ENCODE measurements around the gene SPIRE2.

Gene SPIRE2

DNA sequence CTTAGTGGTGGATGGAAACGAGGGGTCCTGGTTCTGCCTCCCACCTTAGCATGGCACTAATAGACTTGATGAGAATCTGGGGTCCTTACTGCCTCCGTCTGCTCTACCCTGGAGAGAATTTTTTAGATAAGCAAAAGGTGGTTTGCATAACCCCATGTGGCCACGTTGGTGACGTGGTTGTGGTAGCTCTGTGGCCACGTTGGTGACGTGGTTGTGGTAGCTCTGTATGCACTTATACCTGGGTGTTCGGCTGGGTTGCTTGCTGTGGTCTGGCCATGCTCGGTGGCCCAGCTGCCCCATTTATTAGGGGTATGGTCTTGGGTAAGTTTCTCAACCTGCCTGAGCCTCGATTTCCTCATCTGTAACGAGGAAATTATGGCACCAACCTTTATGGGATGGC, 13.0 kb downstream of the SPIRE2 start:
- no peak for DNase-seq

DNA sequence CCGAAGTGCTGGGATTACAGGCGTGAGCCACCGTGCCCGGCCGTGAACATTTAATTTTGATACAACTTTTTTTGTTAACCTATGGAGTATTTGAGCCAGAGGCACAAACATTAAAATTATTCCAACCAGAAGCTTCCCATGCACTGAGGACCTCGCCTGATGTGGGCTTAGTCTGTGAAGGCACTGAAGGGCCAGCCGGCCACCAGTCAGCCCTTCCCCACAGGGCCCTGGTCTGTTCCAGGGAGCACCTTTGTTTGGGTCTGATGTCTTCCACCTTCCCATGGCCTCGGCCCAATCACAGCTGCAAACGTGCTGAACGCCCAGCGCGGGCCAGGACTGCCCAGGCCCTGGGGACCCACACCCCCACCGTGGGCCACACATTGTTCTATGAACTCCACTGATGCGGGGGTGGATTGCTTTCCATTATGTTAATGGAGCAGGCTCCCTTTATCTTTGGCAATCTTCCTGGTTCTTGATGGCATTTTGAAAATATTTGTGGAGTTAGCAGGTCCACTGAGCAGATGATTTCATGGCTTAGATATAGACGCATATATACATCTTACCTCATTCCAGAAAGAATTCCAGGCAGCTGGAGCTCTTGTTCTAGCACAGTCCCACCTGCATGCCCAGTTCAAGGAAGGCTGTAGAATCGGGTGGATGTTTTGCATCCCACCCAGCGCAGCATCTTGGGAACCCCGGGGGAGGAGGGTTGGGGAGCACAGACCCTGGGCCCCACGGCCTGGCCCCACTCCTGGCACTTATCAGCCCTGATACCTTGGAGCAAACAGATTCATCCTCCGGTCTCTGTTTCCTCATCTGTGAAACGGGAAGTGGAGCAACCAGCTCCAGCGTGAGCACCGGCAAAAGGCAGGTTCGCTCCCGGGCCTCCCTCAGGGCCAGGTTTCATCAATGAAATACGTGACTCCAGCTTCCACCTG, 14.5 kb downstream of the SPIRE2 start:
- DNase-seq = no peak

DNA sequence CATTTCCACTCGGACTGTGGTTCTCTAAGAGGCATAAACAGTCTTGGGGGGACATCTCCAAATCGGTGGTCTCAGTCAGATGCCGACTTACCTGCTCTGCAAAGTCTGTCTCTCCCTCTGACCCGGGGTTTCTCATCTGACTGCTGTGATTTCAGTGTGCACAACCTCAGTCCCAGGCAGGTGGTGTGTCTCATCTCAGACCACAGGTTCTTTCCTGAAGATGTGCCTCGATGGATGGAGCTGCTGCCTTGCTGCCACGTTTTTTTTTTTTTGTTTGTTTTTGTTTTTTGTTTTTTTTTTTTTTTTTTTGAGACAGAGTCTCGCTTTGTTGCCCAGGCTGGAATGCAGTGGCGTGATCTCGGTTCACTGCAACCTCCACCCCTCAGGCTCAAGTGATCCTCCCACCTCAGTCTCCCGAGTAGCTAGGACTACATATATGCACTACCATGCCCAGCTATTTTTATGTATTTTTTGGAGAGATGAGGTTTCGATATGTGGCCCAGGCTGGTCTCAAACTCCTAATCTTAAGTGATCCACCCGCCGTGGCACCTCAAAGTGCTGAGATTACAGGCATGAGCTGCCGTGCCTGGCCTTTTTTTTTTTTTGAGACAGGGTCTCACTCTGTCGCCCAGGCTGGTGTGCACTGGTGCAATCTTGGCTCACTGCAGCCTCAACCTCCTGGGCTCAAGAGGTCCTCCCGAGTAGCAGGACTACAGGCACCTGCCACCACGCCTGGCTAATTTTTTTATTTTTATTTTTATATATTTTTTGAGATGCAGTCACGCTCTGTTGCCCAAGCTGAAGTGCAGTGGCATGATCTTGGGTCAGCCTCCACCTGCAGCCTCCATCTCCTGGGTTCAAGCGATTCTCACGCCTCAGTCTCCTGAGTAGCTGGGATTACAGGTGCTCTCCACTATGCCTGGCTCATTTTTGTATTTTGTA, 15.4 kb downstream of the SPIRE2 start:
- no peak for DNase-seq

DNA sequence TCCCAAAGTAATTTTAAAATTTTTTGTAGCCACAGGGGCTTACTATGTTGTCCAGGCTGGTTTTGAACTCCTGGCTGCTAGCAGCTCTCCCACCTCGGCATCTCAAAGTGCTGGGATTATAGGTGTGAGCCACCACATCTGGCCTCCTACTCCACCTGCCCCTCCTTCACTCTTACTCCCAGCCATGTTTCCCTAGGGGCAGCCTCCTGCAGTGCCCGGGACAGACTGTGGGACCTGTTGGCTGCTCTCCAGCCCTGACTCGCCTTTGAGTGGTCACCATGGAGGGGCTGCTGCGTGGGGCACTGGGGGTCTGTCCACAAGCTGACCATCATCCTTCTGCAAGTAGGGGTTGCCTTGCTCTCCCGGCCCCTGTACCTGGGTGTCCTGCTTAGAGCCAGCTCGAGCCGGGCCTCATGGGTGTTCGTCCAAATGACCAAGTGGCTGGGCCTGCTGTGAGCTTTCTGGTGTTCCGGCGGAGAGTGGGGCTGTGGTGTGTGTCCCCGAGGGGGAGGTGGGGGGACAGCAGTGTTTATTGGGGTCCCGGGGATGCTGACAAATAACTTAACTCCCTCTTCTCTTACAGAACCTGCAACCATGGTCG, 16.6 kb downstream of the SPIRE2 start:
- DNase-seq = no peak

DNA sequence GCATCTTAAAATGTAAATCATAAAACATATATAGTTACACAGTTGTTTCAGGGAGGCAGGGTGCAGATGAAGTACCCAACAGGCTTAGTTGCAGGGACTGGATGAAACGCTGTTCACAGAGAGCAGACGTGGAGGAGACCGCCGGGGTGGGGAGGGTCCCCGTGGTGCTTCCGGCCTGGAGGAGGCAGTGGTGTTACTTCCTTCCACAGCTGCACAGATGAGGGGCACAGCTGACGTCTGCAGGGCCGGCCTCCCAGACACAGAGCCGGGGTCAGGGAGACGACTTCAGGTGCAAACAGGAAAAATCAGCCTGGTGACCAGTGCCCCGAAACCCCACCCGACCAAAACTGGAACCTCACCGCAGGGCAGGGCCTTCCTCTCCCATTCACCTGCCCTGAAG, 17.1 kb downstream of the SPIRE2 start:
- DNase-seq = no peak

DNA sequence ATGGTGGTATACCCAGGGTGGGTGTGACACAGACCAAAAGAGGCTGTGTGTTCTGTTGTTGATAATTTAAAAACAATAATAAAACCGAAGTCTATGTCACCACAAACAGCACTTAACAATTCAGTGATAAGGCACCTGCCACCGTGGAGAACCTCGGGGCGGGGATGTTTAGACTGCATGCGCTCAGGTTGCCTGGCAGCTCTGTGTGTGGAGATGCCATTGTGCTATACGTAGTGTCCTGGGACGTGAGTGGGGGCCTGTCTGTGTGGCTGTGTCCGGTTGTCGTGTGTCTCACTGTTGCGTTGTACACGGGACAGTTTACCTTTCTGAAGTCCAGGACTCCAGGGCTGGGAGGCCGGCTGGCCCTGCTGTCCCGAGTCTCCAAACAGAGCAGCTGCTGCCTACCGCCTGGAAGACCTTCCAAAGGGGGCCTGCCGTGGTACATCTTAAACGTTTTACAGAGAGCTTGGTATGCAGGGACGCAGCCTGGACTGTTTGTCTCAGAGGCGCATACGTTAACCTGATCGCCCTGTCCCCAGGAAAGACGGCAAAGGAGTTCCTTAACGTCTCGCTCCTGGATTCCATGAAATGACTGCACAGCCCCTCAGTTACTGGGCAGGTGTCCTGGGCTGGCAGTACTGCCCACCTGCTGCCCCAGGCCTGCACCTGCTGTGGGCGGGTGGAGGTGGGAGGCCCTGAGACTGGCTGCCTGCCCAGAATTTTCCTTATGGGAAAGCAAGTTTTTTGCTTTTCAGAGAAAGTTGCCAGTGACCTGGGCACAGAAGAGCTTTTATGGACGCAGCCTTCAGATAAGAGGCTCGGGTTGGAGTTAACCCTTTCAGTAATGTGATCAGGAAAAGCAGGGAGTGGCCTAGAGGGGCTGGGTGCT, 19.0 kb downstream of the SPIRE2 start:
- DNase-seq = peak in 1 of 14 donors; percentile 12

DNA sequence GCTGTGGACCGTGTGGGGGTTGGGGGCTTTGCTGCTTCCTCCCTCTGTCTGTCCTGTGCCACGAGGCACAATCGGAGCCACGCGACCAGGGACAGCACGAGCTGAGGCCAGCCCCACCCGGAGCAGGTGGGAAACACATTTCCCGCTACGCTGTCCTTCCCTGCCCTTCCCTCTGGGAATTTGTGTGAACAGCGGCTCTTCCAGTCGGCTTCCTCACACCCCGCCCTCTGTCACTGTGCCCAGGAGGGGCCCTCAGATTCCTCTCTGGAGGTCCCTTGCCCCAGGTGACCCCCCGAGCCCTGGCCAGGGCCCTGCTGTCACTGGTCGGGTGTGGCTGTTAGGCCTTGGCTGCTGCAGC, 19.6 kb downstream of the SPIRE2 start:
- DNase-seq = no peak

DNA sequence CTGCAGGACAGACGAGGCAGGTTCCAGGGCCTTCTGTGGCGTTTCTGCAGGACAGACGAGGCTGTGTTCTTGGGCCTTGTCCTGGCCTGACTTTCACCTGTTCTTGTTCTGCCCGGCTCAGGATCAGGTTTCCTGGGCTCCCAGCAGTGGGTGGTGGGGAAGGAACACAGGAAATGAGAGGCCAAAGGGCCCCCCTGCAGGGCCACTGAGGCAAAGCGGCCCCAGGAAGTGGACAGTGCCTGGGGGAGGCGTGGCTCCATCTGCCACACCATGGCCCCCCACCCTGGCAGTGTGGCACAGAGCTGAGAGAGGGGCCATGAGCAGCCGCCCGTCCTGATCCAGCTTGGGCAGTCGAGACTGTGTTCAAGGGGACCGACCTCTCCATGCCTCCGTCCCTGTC, 20.7 kb downstream of the SPIRE2 start:
- no peak for DNase-seq

DNA sequence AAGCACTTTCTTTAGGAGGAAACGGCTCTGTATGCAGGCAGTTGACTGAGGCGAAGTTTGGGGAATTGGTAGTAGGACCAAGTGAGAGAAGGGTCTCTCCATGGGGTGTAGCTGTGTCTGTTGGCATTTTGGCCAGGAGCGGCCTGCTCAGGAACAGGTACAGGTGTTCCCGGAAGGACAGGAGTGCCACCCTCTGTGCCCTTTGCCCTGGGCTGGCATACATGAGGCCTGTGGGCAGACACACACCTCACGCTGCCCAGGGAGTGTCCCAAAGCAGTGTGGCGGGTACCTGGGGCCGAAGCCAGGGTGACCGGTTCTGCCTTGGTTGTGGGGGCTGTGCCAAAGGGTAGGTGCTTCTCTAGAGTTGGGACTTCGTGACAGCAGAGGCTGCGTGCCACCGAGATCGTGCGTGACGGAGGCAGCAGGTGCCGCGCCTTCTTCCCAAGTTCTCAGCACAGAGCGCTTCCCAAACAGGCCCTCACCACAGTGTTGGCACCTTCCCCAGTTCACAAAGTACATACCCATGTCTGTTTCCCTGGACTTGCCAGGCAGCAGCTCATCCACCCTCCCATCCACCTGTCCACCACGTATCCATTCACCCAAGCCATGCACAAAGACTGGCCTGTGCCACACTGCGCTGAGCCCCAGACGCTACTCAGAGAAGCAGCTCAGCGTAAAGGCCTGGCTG, 25.2 kb downstream of the SPIRE2 start:
- no peak for DNase-seq

DNA sequence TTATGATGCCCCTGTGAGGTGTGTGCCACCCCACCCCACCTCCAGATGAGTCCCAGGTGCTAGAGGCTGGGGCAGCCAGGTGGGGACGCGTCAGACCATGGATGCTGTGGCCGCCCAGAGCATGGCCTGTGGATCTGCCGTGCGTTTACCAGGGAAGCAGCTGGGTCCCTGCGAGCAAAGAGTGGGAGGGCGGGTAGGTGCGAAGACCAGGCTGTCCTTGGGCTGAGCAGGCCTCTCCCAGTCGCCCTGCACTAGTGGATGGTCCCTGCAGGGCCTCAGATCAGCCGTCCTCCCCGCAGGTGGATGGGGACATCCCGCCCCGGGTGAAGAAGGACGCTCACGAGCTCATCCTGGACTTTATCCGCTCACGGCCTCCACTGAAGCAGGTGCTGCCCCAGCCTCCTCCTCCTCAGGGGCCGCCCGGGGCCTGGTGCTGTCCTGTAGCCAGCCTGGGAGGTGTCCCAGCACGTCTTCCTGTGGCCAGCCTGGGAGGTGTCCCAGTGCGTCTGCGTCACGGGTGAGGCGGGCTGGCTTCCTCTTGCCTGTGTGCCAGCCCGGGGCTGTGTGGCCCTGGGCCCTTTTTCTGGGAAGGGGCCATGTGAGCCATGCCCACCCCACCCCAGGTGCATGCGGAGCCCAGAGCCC, 27.1 kb downstream of the SPIRE2 start:
- DNase-seq = no peak

DNA sequence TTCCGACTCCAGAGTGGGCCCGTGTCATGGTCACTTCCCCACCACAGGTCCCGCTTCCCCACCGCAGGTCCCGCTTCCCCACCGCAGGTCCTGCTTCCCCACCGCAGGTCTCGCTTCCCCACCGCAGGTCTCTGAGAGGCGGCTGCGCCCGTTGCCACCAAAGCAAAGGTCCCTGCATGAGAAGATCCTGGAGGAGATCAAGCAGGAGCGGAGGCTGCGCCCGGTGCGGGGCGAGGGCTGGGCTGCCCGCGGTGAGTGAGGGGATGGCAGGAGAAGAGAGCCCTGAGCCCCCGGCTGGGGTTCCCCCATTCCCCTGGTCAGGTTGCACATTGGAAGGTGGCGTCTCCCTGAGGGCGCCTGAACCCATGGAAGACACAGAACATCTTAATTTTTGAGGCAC, 27.7 kb downstream of the SPIRE2 start:
- DNase-seq = no peak

DNA sequence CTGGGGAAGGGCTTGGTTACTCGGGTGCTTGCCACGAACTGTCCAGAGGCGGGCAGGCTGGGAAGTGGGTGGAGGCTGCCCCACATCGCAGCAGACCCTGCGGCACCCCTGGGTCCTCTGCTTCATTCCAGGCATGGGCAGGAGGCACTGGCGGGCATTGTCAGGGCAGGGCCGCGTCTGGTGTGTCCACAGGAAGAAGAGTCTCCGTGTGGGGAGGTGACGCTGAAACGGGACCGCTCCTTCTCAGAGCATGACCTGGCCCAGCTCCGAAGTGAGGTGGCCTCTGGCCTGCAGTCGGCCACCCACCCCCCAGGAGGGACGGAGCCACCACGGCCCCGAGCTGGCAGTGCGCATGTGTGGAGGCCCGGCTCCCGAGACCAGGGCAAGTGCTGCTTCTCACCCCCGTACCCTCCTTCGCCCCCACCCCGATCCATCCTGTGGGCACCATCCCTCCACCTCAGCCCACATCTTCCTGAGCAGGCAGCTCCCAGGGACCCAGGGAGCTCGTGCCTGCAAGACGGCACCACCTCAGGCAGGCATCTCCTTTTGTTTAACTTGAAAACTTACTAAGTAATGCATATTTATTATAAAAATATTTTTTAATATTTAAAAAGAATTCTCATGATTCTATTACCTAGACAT, 30.8 kb downstream of the SPIRE2 start:
- no peak for DNase-seq

DNA sequence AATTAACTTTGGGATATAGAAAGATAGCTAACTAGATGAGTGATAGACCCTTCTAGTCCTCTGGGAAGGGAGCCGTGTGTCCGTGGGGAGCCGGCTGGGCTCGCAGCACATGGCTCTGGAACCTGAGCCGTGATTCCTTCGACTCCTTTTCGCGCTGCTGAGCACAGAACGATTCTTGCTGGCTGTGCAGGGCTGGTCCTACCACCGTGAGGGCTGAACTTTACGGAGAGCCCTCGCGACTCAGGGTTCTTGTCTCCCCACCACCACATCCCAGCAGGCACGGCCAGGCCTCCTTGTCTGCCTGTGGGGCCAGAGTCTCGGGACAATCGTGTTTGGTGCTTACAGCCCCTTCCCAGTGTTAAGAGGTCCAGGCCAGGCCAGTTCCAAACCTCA, 31.3 kb downstream of the SPIRE2 start:
- DNase-seq = no peak

DNA sequence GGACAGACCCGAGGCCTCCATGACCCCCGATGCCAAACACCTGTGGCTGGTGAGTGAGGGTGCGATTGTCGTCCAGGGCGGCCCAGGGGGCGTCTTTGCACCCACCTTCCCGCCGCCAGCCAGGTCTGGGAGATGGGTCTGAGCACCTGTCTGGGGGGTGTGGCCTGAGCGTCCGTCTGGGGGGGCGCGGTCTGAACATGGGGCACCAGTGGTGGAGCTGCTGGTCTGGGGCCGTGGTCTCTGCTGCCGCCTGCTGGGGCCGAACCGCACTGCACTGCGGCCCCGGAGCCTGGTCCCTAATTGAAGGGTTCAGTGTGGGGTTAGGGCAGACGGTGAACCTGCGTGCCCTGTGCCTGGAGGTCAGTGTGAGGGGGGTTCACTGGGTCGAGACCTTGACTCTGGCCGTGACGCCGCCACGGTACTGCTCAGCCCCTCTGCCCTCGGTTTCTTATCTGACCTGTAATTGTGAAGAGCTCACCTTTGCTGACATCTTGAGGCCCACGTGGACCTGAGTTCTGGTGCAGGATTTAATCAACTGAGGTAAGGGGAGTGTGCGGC, 32.6 kb downstream of the SPIRE2 start:
- peak in 8 of 14 donors; percentile 2 to 57 (median 26) for DNase-seq

DNA sequence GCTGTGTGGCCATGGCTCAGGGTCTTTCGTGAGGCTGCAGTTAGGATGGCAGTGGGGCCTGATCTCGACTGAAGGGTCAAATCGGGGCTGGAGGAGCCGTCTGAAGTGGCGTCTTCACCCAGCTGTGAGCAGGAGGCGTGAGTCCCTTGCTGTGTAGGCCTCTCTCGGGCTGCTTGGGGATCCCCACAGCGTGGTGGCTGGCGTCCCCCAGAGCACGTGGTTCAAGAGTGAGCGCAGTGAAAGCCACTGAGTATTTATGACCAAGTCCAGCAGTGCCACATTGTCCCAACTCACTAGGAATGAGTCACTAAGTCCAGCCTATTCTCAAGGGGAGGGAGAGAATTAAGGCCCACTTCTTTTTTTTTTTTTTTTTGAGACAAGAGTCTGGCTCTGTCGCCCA, 33.4 kb downstream of the SPIRE2 start:
- DNase-seq = no peak

DNA sequence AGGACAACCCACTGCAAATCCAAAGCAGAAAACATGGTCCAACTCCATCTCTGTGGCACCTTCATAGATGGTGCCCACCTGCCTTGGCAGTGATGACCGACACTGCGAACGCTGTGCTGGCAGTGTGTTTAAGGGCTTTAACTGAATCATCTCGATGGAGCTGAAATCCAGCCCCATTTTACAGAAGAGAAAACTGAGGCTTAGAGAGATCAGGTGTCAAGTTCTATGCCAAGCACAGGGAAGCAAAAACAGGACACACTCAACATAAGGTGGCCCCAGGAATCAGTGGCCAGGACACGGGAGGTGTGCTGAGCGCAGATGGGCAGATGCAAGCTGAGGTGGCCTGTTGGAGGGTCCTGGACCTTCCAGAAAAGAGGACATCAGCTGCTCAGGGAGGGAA, 34.5 kb downstream of the SPIRE2 start:
- DNase-seq = no peak

DNA sequence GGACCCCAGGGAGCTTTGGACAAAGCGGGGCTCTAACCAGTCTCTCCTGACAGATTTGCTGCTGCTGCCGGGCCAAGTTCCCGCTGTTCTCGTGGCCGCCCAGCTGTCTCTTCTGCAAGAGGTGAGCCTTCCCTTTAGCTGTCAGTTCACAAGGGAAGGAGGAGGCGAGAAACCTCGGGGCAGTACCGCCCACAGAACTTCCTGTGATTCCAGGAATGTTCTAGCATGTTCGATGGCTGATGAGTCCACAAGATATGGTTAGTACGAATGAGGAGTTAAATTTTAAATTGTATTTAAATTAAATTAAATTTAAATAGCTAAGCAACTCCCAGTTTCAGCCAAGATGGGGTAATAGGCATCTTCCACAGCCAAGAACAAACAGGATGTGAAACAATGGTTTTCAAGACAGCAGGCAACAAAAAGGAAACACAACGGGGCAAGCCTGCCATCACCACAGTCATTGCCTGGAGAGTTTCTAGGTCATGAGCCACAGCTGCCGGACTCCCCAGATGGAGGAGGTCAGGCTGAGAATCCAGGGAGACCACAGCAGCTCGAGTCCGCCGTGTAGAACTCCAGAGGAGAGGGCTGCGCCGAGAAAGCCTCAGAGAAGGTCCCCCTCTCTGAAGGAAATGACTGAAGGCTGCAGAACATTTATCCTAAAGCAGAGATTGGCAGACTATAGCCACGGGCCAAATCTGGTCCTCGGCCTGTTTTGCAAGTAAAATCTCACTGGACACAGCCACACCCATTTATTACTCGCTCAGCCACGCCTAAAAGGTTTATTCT, 35.7 kb downstream of the SPIRE2 start:
- DNase-seq = peak in 7 of 14 donors; percentile 12 to 55 (median 32)

DNA sequence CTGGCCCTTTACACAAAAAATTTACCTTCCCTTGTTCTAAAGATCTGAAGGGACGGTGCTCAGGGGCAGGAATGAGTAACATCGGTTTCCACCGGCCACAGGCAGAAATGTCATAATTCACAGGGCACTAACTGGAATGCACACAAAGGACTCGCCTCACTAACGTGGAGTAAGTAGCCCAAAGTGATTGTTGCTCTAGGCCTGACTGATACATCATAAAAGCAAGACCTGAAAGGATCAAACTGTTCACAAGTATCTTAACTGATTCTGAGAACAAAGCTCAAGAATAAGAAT, 36.2 kb downstream of the SPIRE2 start:
- DNase-seq = no peak

DNA sequence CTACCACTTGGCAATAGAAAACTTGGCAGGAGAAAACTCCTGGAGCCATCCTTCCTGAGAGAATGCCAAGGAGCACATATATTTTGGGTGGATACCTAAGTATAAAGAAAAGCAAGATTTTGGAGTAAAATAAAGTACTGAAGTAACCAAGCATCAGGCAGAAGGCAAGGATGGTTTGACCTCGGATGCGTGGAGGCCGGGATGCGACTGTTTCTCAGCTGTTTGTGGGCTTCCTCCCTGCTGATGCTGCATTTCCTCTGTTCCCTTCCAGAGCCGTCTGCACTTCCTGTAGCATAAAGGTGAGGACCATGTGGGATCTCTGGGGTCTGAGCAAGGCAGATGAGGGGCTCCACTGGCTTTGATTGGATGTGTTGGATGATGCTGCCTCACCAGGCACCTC, 39.6 kb downstream of the SPIRE2 start:
- DNase-seq = no peak
